HCT116 (cell line): Measurements from ENCODE around the gene SUPT20HL2. TPM values are rescaled to one million over a fixed set of nuclear protein-coding genes. Genes with fewer than 3 reads are reported as not detected.

Experiments used
- ATAC-seq: fragments of 200-7000 bp; cut with Tn5 transposase; 2 replicates; pipeline ENCODE4 v1.9.1; 2020; ENCODE audit warnings: mild to moderate bottlenecking, moderate library complexity
- BruUV-seq: library from RNA; stranded (reverse); fragments of 400-500 nt; replicated peaks from 2 replicates; lab custom pipeline; 2021; lab: Mats Ljungman, UMichigan
- CTCF ChIA-PET: fragments of 300-600 bp; sonication (Branson Sonifier 250); formaldehyde crosslinking; loops from one replicate; lab custom pipeline; 2021; ENCODE audit warnings: antibody characterized with exemption; lab: Charles Lee
- POLR2A ChIA-PET: fragments of 300-600, 350-600 bp; sonication (Branson Sonifier 250); formaldehyde crosslinking; loops from one replicate; lab custom pipeline; 2021; ENCODE audit warnings: antibody characterized with exemption; lab: Charles Lee
- RAD21 ChIA-PET, 2 experiments: fragments of 300-600 bp; sonication (Branson Sonifier 250); formaldehyde crosslinking; loops; one replicate each; lab custom pipeline; 2023; ENCODE audit warnings: low total read pairs in 2 of 2; ENCODE audit not compliant: uncharacterized antibody in 2 of 2, unreplicated experiment in 2 of 2, low non-redundant PET in 1 of 2; lab: Charles Lee
- DNase-seq: peaks from one replicate; pipeline ENCODE4 v3.0.0-alpha.2; 2010; ENCODE audit warnings: low read depth, low spot score
- H2AFZ ChIP-seq: fragments of 200-600 bp; shearing (Covaris generic), sonication (generic); 2 replicates; pipeline ENCODE4 v1.6.1; 2017; ENCODE audit warnings: low read depth, mixed run types, mixed read lengths, antibody characterized with exemption, low read length; ENCODE audit not compliant: poor library complexity, severe bottlenecking
- H3K27ac ChIP-seq: 2 replicates; pipeline ENCODE4 v1.5.1; 2012; ENCODE audit warnings: low read depth, low read length
- H3K27me3 ChIP-seq: fragments of 200-600 bp; sonication (generic); 2 replicates; pipeline ENCODE4 v1.6.1; 2016; ENCODE audit warnings: mixed run types, low read length, mixed read lengths; ENCODE audit not compliant: insufficient read depth
- H3K36me3 ChIP-seq, 2 experiments: fragments of 200-500 bp in 1 of 2; fragments of 200-600 bp in 1 of 2; sonication (Bioruptor generic) in 1 of 2; sonication (generic) in 1 of 2; 2 replicates each; pipeline versions ENCODE4 v1.5.1 to v1.6.1; 2014 to 2016; ENCODE audit warnings: low read length in 2 of 2, inconsistent platforms in 1 of 2, mixed read lengths in 1 of 2, mixed run types in 1 of 2; ENCODE audit not compliant: insufficient read depth in 2 of 2, control insufficient read depth in 1 of 2
- H3K4me1 ChIP-seq, 2 experiments: fragments of 200-600 bp in 1 of 2; sonication (generic) in 1 of 2; 2 replicates each; pipeline versions ENCODE4 v1.5.1 to v1.6.1; 2012 to 2017; ENCODE audit warnings: low read length in 2 of 2, inconsistent platforms in 1 of 2, mild to moderate bottlenecking in 1 of 2, mixed read lengths in 1 of 2, mixed run types in 1 of 2, moderate library complexity in 1 of 2; ENCODE audit not compliant: insufficient read depth in 2 of 2, control insufficient read depth in 1 of 2
- H3K4me2 ChIP-seq: fragments of 200-600 bp; sonication (generic); 2 replicates; pipeline ENCODE4 v1.6.1; 2017; ENCODE audit warnings: mixed run types, low read length, mixed read lengths
- H3K4me3 ChIP-seq, 2 experiments: fragments of 200-600 bp in 1 of 2; sonication (generic) in 1 of 2; replicated peaks in 1 of 2; 2 replicates each; pipeline ENCODE4 v1.5.1; 2011 to 2016; ENCODE audit warnings: low read length in 2 of 2, control low read depth in 1 of 2, low read depth in 1 of 2, mild to moderate bottlenecking in 1 of 2, mixed read lengths in 1 of 2, mixed run types in 1 of 2
- H3K79me2 ChIP-seq: fragments of 200-600 bp; sonication (generic); 2 replicates; pipeline ENCODE4 v1.6.1; 2017; ENCODE audit warnings: mild to moderate bottlenecking, mixed run types, low read length, moderate library complexity, mixed read lengths; ENCODE audit not compliant: insufficient read depth
- H3K9ac ChIP-seq: fragments of 200-600 bp; sonication (generic); 2 replicates; pipeline ENCODE4 v1.6.1; 2016; ENCODE audit warnings: low read length, mixed read lengths
- H3K9me2 ChIP-seq: fragments of 200-600 bp; sonication (generic), shearing (Covaris generic); 2 replicates; pipeline ENCODE4 v1.6.1; 2017; ENCODE audit warnings: mixed run types, mild to moderate bottlenecking, moderate library complexity; ENCODE audit not compliant: insufficient read depth
- H3K9me3 ChIP-seq, 2 experiments: fragments of 200-500 bp in 1 of 2; fragments of 200-600 bp in 1 of 2; sonication (Bioruptor generic) in 1 of 2; sonication (generic) in 1 of 2; 2 replicates each; pipeline ENCODE4 v1.6.1; 2014 to 2017; ENCODE audit warnings: low read length in 2 of 2, mixed read lengths in 2 of 2, inconsistent platforms in 1 of 2, low read depth in 1 of 2, mild to moderate bottlenecking in 1 of 2, mixed run types in 1 of 2, moderate library complexity in 1 of 2; ENCODE audit not compliant: control insufficient read depth in 1 of 2, insufficient read depth in 1 of 2
- H4K20me1 ChIP-seq: fragments of 200-600 bp; sonication (generic), shearing (Covaris generic); 2 replicates; pipeline ENCODE4 v1.6.1; 2017; ENCODE audit warnings: mixed run types, mild to moderate bottlenecking, moderate library complexity; ENCODE audit not compliant: insufficient read depth
- CTCF ChIP-seq, 3 experiments: fragments of 200-600 bp in 1 of 3; sonication (generic) in 1 of 3; IDR thresholded peaks in 2 of 3; conservative IDR thresholded peaks in 1 of 3; 2 replicates each; pipeline ENCODE4 v1.5.1; 2012 to 2017; ENCODE audit warnings: low read depth in 2 of 3, low read length in 2 of 3, antibody characterized with exemption in 1 of 3, borderline replicate concordance in 1 of 3, control low read depth in 1 of 3, mild to moderate bottlenecking in 1 of 3, mixed read lengths in 1 of 3, mixed run types in 1 of 3, moderate library complexity in 1 of 3; ENCODE audit not compliant: insufficient read depth in 1 of 3
- REST ChIP-seq: IDR thresholded peaks from 2 replicates; pipeline ENCODE4 v1.6.1; 2012; ENCODE audit warnings: low read depth
- intact Hi-C: fragments of 100-400 bp; cut with micrococcal nuclease; formaldehyde crosslinking; loops from 2 replicates; pipeline ENCODE4 v1.10.0; 2022
- total RNA-seq: library from RNA; stranded (reverse); gene quantifications from one replicate; pipeline ENCODE4 v1.2.1, GENCODE V29; 2021; ENCODE audit not compliant: unreplicated experiment

SUPT20HL2 gene
- total RNA-seq, 1 experiment from 2014 or later, result not detected

- no TSS peak for BruUV-seq
- intact Hi-C loops, result no loop called here
Measured at GRCh38 chrX:24350217-24350616, 36.3 kb upstream of the SUPT20HL2 start.

More at GRCh38 chrX:24350217-24350616, 36.3 kb upstream of the SUPT20HL2 start:
- TF ChIP-seq CTCF (IDR thresholded peaks at IDR 0.05 in 2 of 3, conservative IDR thresholded peaks at IDR 0.05 in 1 of 3; ENCODE audit: borderline replicate concordance in 1 of 3, insufficient read depth in 1 of 3, low read depth in 2 of 3, low read length in 2 of 3), result no peak
- peak; percentile 31 for TF ChIP-seq REST
- no peak overlapping the region for H2AFZ ChIP-seq
- no peak overlapping the region for H3K9ac ChIP-seq
- H3K27me3 ChIP-seq, result no peaks in the 10 kb centered on the region
- DNase-seq, result no peak
- H3K9me2 ChIP-seq, result no peaks in the 10 kb centered on the region
- ATAC-seq, result no peak; the same call in 1 of the 2 replicates
- no peaks in the 10 kb centered on the region for H3K79me2 ChIP-seq
- no peaks in the 10 kb centered on the region for H3K9me3 ChIP-seq
- no peaks in the 10 kb centered on the region for H3K36me3 ChIP-seq
- ChIA-PET RAD21 (no interaction called here), POLR2A (no interaction called here), CTCF (no interaction called here)
- H3K27ac ChIP-seq, result no peak overlapping the region
- H4K20me1 ChIP-seq, result no peaks in the 10 kb centered on the region
- H3K4me3 ChIP-seq, result no peak overlapping the region
- H3K4me2 ChIP-seq, result no peak overlapping the region
- H3K4me1 ChIP-seq, result no peaks in the 10 kb centered on the region; a peak in 1 of 4 replicates
